ENCODE results near the gene HOXA10. TPM values are rescaled to one million over a fixed set of nuclear protein-coding genes. Genes with fewer than 3 reads are reported as not detected.

The HOXA10 gene
- total and polyA plus RNA-seq, 11 donors, result 0.06 to 0.36 (median 0.18) TPM; not detected in 8

GRCh38 chr7:27201580-27202017 lies 27.5 kb upstream of the HOXA10 start:
- Histone ChIP-seq H3K4me3 (peak overlapping the region in 1 of 12 donors; percentile 35), H3K27me3 (peaks cover 85 to 97% (median 93%) of the 10 kb centered on the region in 9 donors), H3K36me3 (no peaks in the 10 kb centered on the region), H3K27ac (peak overlapping the region in 1 of 12 donors; percentile 66), H3K9me3 (no peaks in the 10 kb centered on the region), H3K4me1 (peaks cover 4 to 52% (median 21%) of the 10 kb centered on the region in 12 donors)
- intact Hi-C loops (cut with DNase I), result loop anchor here in 5 of 10 donors (5.0 to 10.0 kb wide), 4 partner anchors 373 to 721 kb away; no protein-coding TSS in a partner anchor
- no peak for ATAC-seq
- TF ChIP-seq POLR2A (IDR thresholded peaks at IDR 0.05), result no peak
- TF ChIP-seq, protein P1, sequence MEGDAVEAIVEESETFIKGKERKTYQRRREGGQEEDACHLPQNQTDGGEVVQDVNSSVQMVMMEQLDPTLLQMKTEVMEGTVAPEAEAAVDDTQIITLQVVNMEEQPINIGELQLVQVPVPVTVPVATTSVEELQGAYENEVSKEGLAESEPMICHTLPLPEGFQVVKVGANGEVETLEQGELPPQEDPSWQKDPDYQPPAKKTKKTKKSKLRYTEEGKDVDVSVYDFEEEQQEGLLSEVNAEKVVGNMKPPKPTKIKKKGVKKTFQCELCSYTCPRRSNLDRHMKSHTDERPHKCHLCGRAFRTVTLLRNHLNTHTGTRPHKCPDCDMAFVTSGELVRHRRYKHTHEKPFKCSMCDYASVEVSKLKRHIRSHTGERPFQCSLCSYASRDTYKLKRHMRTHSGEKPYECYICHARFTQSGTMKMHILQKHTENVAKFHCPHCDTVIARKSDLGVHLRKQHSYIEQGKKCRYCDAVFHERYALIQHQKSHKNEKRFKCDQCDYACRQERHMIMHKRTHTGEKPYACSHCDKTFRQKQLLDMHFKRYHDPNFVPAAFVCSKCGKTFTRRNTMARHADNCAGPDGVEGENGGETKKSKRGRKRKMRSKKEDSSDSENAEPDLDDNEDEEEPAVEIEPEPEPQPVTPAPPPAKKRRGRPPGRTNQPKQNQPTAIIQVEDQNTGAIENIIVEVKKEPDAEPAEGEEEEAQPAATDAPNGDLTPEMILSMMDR (IDR thresholded peaks at IDR 0.05), result no peak
- no peak for DNase-seq
- 20 to 31% (median 27%) methylated on average over 4 of the region's 4 CpGs for WGBS, 4 donors

- H3K4me3 ChIP-seq, result peak overlapping the region in 8 of 12 donors; percentile 6 to 47 (median 37)
- H3K27ac ChIP-seq, result peak overlapping the region in 1 of 12 donors; percentile 66
- H3K36me3 ChIP-seq, result no peaks in the 10 kb centered on the region
- intact Hi-C loops (cut with DNase I), result loop anchor here in 5 of 10 donors (5.0 to 10.0 kb wide), 4 partner anchors 374 to 721 kb away; no protein-coding TSS in a partner anchor
- ATAC-seq (peak in 2 of 4 donors; percentile 44 to 49), DNase-seq (no peak)
- no peaks in the 10 kb centered on the region for H3K9me3 ChIP-seq
- TF ChIP-seq, protein P1 (IDR thresholded peaks at IDR 0.05), result no peak
- no peak for TF ChIP-seq POLR2A (IDR thresholded peaks at IDR 0.05)
- H3K27me3 ChIP-seq, result peaks cover 86 to 97% (median 92%) of the 10 kb centered on the region in 9 donors
- 11 to 22% (median 15%) methylated on average over 14 of the region's 14 CpGs for WGBS, 4 donors
- peaks cover 4 to 52% (median 21%) of the 10 kb centered on the region in 12 donors for H3K4me1 ChIP-seq
Observed at GRCh38 chr7:27200761-27201579, 26.9 kb upstream of the HOXA10 start.

DNA sequence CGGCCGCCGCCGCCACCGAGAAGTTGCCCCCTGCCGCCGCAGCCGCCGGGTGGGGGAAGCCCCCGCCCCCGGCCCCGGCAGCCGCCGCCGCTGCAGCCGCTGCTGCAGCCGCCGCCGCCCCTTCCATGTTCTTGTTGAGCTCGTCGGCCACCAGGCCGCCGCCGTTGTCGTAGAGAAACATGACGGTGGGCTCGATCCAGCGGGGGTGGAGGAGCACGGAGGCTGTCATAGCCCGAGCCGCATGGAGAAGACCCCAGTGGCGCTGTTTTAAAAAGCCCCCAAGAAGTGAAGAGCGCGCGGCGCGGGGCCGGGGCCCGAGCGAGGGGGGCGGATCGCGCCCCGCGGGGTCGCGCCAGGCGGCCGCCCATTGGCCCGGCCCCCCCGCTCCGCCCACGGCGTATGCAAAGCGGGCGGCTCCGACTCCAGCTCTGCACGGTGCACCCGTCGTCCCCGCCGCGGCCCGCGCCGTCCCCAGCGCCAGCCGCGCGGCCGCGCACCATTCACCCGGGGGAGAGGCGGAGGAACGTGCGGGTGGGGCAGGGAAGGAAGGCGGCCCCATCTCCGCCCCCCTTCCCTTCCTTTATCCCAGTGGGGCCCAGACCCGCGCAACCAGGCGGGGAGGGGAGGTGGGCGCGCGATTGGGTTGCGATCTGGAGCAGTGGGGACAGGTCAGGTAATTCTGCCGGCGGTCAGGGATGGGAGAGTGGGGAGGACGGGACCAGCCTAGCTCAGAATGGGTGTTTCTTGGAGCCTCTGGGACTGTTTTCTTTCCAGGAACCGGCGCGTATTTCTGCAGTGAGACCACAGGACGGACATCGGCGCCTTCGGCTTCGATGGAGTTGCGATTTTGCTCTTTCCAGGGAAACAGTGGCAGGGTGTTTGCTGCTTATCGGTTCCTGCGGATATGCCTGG lies 26.0 kb upstream of the HOXA10 start, which contains the start of gene HOXA13:
HOXA13 (minus strand) TSS at position 243 of the 912 bp plus-strand sequence; CDS start at position 229, 14 bp downstream.
- TF ChIP-seq POLR2A (IDR thresholded peaks at IDR 0.05), result no peak
- Histone ChIP-seq H3K9me3 (no peaks in the 10 kb centered on the region), H3K4me1 (peaks cover under 1 to 44% (median 16%) of the 10 kb centered on the region in 12 donors), H3K27ac (peak within 1 kb of the TSS in 1 of 12 donors; percentile 87), H3K4me3 (peak within 1 kb of the TSS; percentile 6 to 47 (median 28)), H3K36me3 (no peaks in the 10 kb centered on the region), H3K27me3 (peaks cover 86 to 97% (median 92%) of the 10 kb centered on the region in 9 donors)
- 1 to 2% (median 1%) methylated on average over 46 to 99 of the region's 99 CpGs for WGBS, 4 donors
- no peak for DNase-seq
- peak in 2 of 4 donors; percentile 34 to 56 for ATAC-seq
- intact Hi-C loops (cut with DNase I), result loop anchor here (5.0 to 10.0 kb wide), 15 partner anchors 375 to 897 kb away; no protein-coding TSS in a partner anchor

Measured in heart left ventricle (tissue), 16 donors.